Measurements from ENCODE around the gene AQP3. TPM values are rescaled to one million over a fixed set of nuclear protein-coding genes. Genes with fewer than 3 reads are reported as not detected.

Gene AQP3
- total and polyA plus RNA-seq, 2 of the 13 experiments (the other 11 are each of a cell fraction or from before 2014, with no cell fraction given) = 1.4 to 5.5 TPM

DNA sequence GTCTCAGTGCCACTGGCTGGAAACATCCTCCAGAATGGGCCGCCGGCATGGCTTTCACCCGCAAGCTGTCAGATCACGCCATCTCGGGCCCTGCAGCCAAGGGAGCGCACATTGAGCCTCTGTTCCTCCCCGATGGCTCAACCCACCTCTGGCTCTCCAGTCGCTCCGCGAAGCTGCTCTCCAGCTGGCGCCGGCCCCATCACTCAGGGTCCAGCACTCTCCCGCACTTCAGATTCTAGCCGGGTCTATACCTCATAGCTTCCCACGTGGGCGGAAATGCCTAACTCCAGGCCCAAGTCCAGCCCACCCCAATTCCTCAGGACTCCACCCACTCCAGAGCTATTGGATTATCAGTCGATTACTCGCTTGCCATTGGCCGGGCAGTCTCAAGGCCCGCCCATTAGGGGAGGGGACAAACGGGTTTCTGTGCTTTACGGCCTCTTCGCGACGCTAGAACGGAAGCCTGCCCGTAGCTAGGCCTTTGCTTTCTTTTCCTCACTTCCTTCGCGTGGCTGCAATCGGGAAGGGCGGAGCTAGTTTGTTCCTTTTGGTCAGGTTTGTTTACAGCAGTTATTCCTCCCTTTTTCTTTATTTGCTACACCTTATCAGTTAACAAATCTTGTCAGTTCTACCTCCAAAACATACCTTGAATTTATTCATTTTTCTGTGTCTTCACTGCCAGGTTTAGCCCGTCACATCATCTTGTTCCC lies 26.4 kb upstream of the AQP3 start, which contains the start of gene NOL6 (continued):
- TF ChIP-seq SRF (IDR thresholded peaks at IDR 0.05; ENCODE audit: low read depth, low read length) (peak; percentile 32; the same call in 1 of the 2 replicates), ZNF33B (CRISPR knock-in tag; IDR thresholded peaks at IDR 0.05) (no peak), MAZ (IDR thresholded peaks at IDR 0.05; ENCODE audit: borderline replicate concordance, low read depth, low read length) (no peak), MAZ (CRISPR knock-in tag; IDR thresholded peaks at IDR 0.05; ENCODE audit: low read depth) (peak; percentile 63), ZNF883 (CRISPR knock-in tag; IDR thresholded peaks at IDR 0.05; ENCODE audit: not compliant biosample characterization) (no peak), ZNF776 (CRISPR knock-in tag; IDR thresholded peaks at IDR 0.05) (no peak), CREM (IDR thresholded peaks at IDR 0.05) (peak; percentile 74), CREM (CRISPR knock-in tag; IDR thresholded peaks at IDR 0.05) (no peak), ZNF556 (CRISPR knock-in tag; IDR thresholded peaks at IDR 0.05; ENCODE audit: borderline replicate concordance) (no peak), RBM39 (IDR thresholded peaks at IDR 0.05; ENCODE audit: low read depth, low read length, poor library complexity, severe bottlenecking) (no peak), DPF2 (CRISPR knock-in tag; IDR thresholded peaks at IDR 0.05; ENCODE audit: borderline replicate concordance, low read depth) (no peak), IKZF4 (CRISPR knock-in tag; IDR thresholded peaks at IDR 0.05; ENCODE audit: borderline replicate concordance, low read depth, not compliant biosample characterization) (no peak), NFKBIZ (CRISPR knock-in tag; IDR thresholded peaks at IDR 0.05) (no peak), ZNF83 (CRISPR knock-in tag; IDR thresholded peaks at IDR 0.05; ENCODE audit: borderline replicate concordance) (no peak), PPARG (CRISPR knock-in tag; conservative IDR thresholded peaks at IDR 0.05) (no peak)
- TF ChIP-seq, protein P1, sequence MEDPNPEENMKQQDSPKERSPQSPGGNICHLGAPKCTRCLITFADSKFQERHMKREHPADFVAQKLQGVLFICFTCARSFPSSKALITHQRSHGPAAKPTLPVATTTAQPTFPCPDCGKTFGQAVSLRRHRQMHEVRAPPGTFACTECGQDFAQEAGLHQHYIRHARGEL (CRISPR knock-in tag; IDR thresholded peaks at IDR 0.05) = no peak
- TF ChIP-seq, protein P2, sequence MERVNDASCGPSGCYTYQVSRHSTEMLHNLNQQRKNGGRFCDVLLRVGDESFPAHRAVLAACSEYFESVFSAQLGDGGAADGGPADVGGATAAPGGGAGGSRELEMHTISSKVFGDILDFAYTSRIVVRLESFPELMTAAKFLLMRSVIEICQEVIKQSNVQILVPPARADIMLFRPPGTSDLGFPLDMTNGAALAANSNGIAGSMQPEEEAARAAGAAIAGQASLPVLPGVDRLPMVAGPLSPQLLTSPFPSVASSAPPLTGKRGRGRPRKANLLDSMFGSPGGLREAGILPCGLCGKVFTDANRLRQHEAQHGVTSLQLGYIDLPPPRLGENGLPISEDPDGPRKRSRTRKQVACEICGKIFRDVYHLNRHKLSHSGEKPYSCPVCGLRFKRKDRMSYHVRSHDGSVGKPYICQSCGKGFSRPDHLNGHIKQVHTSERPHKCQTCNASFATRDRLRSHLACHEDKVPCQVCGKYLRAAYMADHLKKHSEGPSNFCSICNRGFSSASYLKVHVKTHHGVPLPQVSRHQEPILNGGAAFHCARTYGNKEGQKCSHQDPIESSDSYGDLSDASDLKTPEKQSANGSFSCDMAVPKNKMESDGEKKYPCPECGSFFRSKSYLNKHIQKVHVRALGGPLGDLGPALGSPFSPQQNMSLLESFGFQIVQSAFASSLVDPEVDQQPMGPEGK (CRISPR knock-in tag; IDR thresholded peaks at IDR 0.05) = no peak
- TF ChIP-seq, protein P3, sequence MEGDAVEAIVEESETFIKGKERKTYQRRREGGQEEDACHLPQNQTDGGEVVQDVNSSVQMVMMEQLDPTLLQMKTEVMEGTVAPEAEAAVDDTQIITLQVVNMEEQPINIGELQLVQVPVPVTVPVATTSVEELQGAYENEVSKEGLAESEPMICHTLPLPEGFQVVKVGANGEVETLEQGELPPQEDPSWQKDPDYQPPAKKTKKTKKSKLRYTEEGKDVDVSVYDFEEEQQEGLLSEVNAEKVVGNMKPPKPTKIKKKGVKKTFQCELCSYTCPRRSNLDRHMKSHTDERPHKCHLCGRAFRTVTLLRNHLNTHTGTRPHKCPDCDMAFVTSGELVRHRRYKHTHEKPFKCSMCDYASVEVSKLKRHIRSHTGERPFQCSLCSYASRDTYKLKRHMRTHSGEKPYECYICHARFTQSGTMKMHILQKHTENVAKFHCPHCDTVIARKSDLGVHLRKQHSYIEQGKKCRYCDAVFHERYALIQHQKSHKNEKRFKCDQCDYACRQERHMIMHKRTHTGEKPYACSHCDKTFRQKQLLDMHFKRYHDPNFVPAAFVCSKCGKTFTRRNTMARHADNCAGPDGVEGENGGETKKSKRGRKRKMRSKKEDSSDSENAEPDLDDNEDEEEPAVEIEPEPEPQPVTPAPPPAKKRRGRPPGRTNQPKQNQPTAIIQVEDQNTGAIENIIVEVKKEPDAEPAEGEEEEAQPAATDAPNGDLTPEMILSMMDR (CRISPR knock-in tag; IDR thresholded peaks at IDR 0.05) = no peak
- TF ChIP-seq, protein P4, sequence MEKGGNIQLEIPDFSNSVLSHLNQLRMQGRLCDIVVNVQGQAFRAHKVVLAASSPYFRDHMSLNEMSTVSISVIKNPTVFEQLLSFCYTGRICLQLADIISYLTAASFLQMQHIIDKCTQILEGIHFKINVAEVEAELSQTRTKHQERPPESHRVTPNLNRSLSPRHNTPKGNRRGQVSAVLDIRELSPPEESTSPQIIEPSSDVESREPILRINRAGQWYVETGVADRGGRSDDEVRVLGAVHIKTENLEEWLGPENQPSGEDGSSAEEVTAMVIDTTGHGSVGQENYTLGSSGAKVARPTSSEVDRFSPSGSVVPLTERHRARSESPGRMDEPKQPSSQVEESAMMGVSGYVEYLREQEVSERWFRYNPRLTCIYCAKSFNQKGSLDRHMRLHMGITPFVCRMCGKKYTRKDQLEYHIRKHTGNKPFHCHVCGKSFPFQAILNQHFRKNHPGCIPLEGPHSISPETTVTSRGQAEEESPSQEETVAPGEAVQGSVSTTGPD (CRISPR knock-in tag; IDR thresholded peaks at IDR 0.05) = no peak
- TF ChIP-seq, protein P5, sequence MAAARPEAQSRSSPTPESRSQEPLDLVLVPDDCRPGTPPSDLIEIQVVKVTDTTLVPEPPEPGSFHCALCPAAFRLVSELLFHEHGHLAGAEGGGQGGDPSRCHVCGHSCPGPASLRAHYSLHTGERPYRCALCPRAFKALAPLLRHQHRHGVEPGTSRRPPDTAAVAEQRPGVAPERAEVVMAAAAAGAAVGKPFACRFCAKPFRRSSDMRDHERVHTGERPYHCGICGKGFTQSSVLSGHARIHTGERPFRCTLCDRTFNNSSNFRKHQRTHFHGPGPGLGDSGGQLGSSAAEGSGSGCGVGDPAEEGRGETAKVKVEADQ (CRISPR knock-in tag; IDR thresholded peaks at IDR 0.05; ENCODE audit: borderline replicate concordance) = no peak
- TF ChIP-seq, protein P6, sequence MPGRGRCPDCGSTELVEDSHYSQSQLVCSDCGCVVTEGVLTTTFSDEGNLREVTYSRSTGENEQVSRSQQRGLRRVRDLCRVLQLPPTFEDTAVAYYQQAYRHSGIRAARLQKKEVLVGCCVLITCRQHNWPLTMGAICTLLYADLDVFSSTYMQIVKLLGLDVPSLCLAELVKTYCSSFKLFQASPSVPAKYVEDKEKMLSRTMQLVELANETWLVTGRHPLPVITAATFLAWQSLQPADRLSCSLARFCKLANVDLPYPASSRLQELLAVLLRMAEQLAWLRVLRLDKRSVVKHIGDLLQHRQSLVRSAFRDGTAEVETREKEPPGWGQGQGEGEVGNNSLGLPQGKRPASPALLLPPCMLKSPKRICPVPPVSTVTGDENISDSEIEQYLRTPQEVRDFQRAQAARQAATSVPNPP (CRISPR knock-in tag; IDR thresholded peaks at IDR 0.05) = no peak

Measured in HepG2 (cell line).